Left ventricle myocardium inferior (tissue), 1 donor: ENCODE results near the gene COL4A6. TPM values are rescaled to one million over a fixed set of nuclear protein-coding genes. Genes with fewer than 3 reads are reported as not detected.

ENCODE experiments used
- DNase-seq: peaks from one replicate; pipeline ENCODE4 v3.0.0-alpha.2; 2020
- H3K27ac ChIP-seq: fragments of 200-600 bp; replicated peaks from 2 replicates; pipeline ENCODE4 v1.8.0; 2021
- H3K27me3 ChIP-seq: fragments of 200-600 bp; 2 replicates; pipeline ENCODE4 v1.8.0; 2021; ENCODE audit warnings: low read depth
- H3K36me3 ChIP-seq: fragments of 200-600 bp; 2 replicates; pipeline ENCODE4 v1.8.0; 2021
- H3K4me1 ChIP-seq: fragments of 200-600 bp; 2 replicates; pipeline ENCODE4 v1.8.0; 2021
- H3K4me3 ChIP-seq: fragments of 200-600 bp; 2 replicates; pipeline ENCODE4 v1.8.0; 2021; ENCODE audit warnings: mild to moderate bottlenecking, moderate library complexity
- H3K9me3 ChIP-seq: fragments of 200-600 bp; replicated peaks from 2 replicates; pipeline ENCODE4 v1.8.0; 2021
- CTCF ChIP-seq: fragments of 200-600 bp; IDR thresholded peaks from 2 replicates; pipeline ENCODE4 v1.8.0; 2021; ENCODE audit warnings: antibody characterized with exemption, mild to moderate bottlenecking, borderline replicate concordance
- intact Hi-C: fragments of 100-400 bp; cut with micrococcal nuclease; formaldehyde crosslinking; loops from one replicate; pipeline ENCODE4 v1.11.0; 2022
- total RNA-seq: library from RNA; stranded (reverse); fragmentation: NEBNext Ultra II Directional; extraction: Animal tissue kit (Norgen Biotek cat#: 25700); gene quantifications from one replicate; pipeline ENCODE4 v1.2.1, GENCODE V29; 2021
- donor health status: DM: no; HTN: yes; CAD: no; lungs with severe emphysema.

COL4A6 gene
- total RNA-seq, 1 donor from 2014 or later: 9.8 TPM

GRCh38 chrX:108464604-108465003, 26.4 kb upstream of the COL4A6 start:
- H3K36me3 ChIP-seq: no peaks in the 10 kb centered on the region
- intact Hi-C loops: no loop called here
- no peak for DNase-seq
- no peak overlapping the region for H3K4me3 ChIP-seq
- H3K9me3 ChIP-seq: no peaks in the 10 kb centered on the region
- no peak overlapping the region for H3K27ac ChIP-seq
- no peaks in the 10 kb centered on the region for H3K27me3 ChIP-seq
- no peak for TF ChIP-seq CTCF
- H3K4me1 ChIP-seq: no peaks in the 10 kb centered on the region

- intact Hi-C loops: no loop called here
- Histone ChIP-seq H3K4me1 (no peaks in the 10 kb centered on the region), H3K27ac (peak overlapping the region; percentile 40), H3K36me3 (no peaks in the 10 kb centered on the region), H3K27me3 (no peaks in the 10 kb centered on the region), H3K9me3 (no peaks in the 10 kb centered on the region), H3K4me3 (peak overlapping the region; percentile 27)
- DNase-seq: no peak
- no peak for TF ChIP-seq CTCF
These were observed 18.8 kb upstream of the COL4A6 start for GRCh38 chrX:108456971-108457477.

- H3K4me1 ChIP-seq: no peaks in the 10 kb centered on the region
- H3K36me3 ChIP-seq: no peaks in the 10 kb centered on the region
- no peak for TF ChIP-seq CTCF
- intact Hi-C loops: no loop called here
- no peak for DNase-seq
- H3K4me3 ChIP-seq: no peak overlapping the region
- H3K9me3 ChIP-seq: no peaks in the 10 kb centered on the region
- H3K27ac ChIP-seq: no peak overlapping the region
- no peaks in the 10 kb centered on the region for H3K27me3 ChIP-seq
These were observed 15.6 kb upstream of the COL4A6 start for GRCh38 chrX:108453841-108454240.

- intact Hi-C loops: no loop called here
- no peak for DNase-seq
- Histone ChIP-seq H3K4me1 (no peaks in the 10 kb centered on the region), H3K4me3 (no peak overlapping the region), H3K27me3 (no peaks in the 10 kb centered on the region), H3K27ac (no peak overlapping the region), H3K36me3 (no peaks in the 10 kb centered on the region), H3K9me3 (no peaks in the 10 kb centered on the region)
- no peak for TF ChIP-seq CTCF
These were observed 9.1 kb upstream of the COL4A6 start for GRCh38 chrX:108447303-108447702.

- no peaks in the 10 kb centered on the region for H3K4me1 ChIP-seq
- intact Hi-C loops: no loop called here
- no peak for DNase-seq
- no peaks in the 10 kb centered on the region for H3K9me3 ChIP-seq
- H3K27me3 ChIP-seq: no peaks in the 10 kb centered on the region
- H3K4me3 ChIP-seq: peak overlapping the region; percentile 68
- H3K27ac ChIP-seq: peak overlapping the region; percentile 21
- no peak for TF ChIP-seq CTCF
- no peaks in the 10 kb centered on the region for H3K36me3 ChIP-seq
These were observed 4.8 kb upstream of the COL4A6 start for GRCh38 chrX:108442901-108443464.
